IPS-15b (cell line): ENCODE results near the gene LEFTY1.
"Not testable (repeated sequence)": the region's sequence is repeated elsewhere in the genome, so short reads cannot be mapped to it uniquely, and the experiment has no call there.

Experiments used
- H3K27me3 ChIP-seq: one replicate; pipeline ENCODE4 v1.6.1; 2013; ENCODE audit warnings: low read length; ENCODE audit not compliant: control insufficient read depth, insufficient read depth
- H3K36me3 ChIP-seq: one replicate; pipeline ENCODE4 v1.6.1; 2013; ENCODE audit warnings: low read length; ENCODE audit not compliant: control insufficient read depth, insufficient read depth
- H3K4me1 ChIP-seq: one replicate; pipeline ENCODE4 v1.6.1; 2013; ENCODE audit warnings: mild to moderate bottlenecking, low read length; ENCODE audit not compliant: control insufficient read depth, insufficient read depth
- H3K4me3 ChIP-seq: one replicate; pipeline ENCODE4 v1.5.1; 2013; ENCODE audit warnings: low read depth, low read length
- H3K9ac ChIP-seq: one replicate; pipeline ENCODE4 v1.6.1; 2013; ENCODE audit warnings: low read depth, mild to moderate bottlenecking, low read length
- H3K9me3 ChIP-seq: one replicate; pipeline ENCODE4 v1.6.1; 2013; ENCODE audit warnings: mild to moderate bottlenecking, low read length; ENCODE audit not compliant: control insufficient read depth, insufficient read depth

Gene LEFTY1

GRCh38 chr1:225896494-225896893 lies 7.5 kb upstream of the LEFTY1 start:
- Histone ChIP-seq H3K4me3 (no peak overlapping the region), H3K9me3 (no peaks in the 10 kb centered on the region), H3K36me3 (no peaks in the 10 kb centered on the region), H3K4me1 (peaks cover 20% of the 10 kb centered on the region), H3K27me3 (no peaks in the 10 kb centered on the region), H3K9ac (no peak overlapping the region)

- no peaks in the 10 kb centered on the region for H3K27me3 ChIP-seq
- H3K4me1 ChIP-seq: peaks cover 22% of the 10 kb centered on the region
- H3K9me3 ChIP-seq: no peaks in the 10 kb centered on the region
- H3K36me3 ChIP-seq: no peaks in the 10 kb centered on the region
- no peak overlapping the region for H3K9ac ChIP-seq
- H3K4me3 ChIP-seq: no peak overlapping the region
These were observed 3.4 kb upstream of the LEFTY1 start for GRCh38 chr1:225892307-225892706.

DNA sequence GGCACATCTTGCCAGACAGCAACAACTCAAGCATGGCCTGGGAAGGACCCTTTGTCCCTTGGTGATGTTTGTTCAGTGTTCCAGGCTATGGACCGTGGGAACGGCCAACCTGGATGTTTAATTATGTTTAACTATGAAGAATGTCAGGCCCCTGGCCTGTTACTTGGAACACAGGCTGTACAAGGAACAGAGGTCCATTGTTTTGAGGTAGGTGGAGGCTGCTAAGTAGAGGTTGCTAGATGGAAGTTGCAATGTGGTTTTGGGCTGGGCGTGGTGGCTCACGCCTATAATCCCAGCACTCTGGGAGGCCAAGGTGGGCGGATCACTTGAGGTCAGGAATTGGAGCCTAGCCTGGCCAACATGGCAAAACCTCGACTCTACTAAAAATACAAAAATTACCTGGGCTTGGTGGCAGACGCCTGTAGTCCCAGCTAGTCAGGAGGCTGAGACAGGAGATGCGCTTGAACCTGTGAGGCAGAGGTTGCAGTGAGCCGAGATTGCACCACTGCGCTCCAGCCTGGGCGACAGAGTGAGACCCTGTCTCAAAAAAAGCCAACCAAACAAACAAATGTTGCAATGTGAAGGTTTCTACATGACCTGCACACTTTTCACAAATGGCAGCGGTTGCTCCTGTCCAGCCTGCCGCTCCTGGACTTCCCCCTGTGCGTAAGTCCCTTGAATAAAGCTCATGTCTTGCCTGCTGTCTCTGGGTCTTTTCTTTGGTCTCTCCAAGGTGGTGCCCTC lies 2.5 kb upstream of the LEFTY1 start:
- H3K36me3 ChIP-seq: no peaks in the 10 kb centered on the region
- H3K27me3 ChIP-seq: no peaks in the 10 kb centered on the region
- peaks cover 20% of the 10 kb centered on the region for H3K4me1 ChIP-seq
- no peak overlapping the region for H3K9ac ChIP-seq
- H3K4me3 ChIP-seq: no peak overlapping the region
- no peaks in the 10 kb centered on the region for H3K9me3 ChIP-seq

- Histone ChIP-seq H3K9ac (peak overlapping the region; percentile 12), H3K36me3 (no peaks in the 10 kb centered on the region), H3K4me3 (no peak overlapping the region), H3K27me3 (no peaks in the 10 kb centered on the region), H3K4me1 (peaks cover 20% of the 10 kb centered on the region), H3K9me3 (no peaks in the 10 kb centered on the region)
These were observed 1.6 kb upstream of the LEFTY1 start for GRCh38 chr1:225890346-225891228.

- Histone ChIP-seq H3K36me3 (no peaks in the 10 kb centered on the region), H3K4me3 (no peak overlapping the region), H3K9me3 (no peaks in the 10 kb centered on the region), H3K9ac (no peak overlapping the region), H3K27me3 (no peaks in the 10 kb centered on the region), H3K4me1 (peaks cover 20% of the 10 kb centered on the region)
These were observed 797 bp upstream of the LEFTY1 start for GRCh38 chr1:225889743-225890142.

DNA sequence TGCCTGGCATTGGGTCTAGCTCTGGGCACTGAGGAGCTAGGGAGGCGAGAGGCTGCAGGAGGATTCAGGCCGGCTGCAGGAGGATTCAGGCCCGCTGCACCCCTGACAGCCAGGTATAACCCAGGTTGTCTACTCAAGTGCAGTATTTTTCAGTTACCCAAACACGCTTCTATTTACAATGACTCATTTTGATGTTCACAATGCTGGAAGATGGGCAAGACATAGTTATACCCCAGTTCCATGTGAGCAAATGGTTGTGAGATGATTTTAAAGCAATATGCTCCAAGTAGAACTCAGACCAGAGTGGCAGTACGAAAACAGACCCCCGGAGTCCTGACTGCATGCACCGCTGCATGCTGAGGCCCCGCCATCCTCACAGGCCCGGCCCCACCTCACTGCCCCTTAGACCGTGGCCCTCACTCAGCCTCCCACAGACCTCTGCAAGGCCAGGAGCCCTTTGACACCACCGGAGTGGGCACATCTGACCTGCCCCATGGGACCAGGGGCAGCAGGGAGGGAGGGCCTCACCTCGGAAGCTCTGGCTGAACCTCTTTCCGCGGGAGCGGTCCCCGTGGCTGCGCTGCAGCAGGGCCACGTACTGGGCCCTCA lies 553 bp downstream of the LEFTY1 start:
- Histone ChIP-seq H3K4me1 (peaks cover 20% of the 10 kb centered on the region), H3K4me3 (peak overlapping the region; percentile 23), H3K9ac (peak overlapping the region; percentile 60), H3K27me3 (no peaks in the 10 kb centered on the region), H3K36me3 (no peaks in the 10 kb centered on the region), H3K9me3 (no peaks in the 10 kb centered on the region)

GRCh38 chr1:225887554-225888288 lies 1.2 kb downstream of the LEFTY1 start:
- Histone ChIP-seq H3K4me1 (peaks cover 20% of the 10 kb centered on the region), H3K4me3 (peak overlapping the region; percentile 23)
- H3K36me3 ChIP-seq, H3K9me3 ChIP-seq, H3K27me3 ChIP-seq, H3K9ac ChIP-seq: not testable (repeated sequence)

DNA sequence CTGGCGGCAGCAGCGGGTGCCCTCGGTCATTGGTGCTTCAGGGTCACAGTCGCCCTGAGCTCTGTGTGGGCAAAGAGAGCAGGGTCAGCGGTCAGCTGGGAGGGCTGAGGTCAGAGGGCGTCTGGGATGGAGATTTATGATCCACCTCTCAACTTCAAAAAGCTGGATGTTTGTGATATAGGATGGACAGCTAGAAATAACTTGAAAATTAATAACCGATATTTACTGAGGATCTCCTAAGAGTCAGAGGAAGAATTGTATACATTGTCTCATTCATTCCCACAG lies 2.0 kb downstream of the LEFTY1 start:
- no peaks in the 10 kb centered on the region for H3K27me3 ChIP-seq

GRCh38 chr1:225886159-225887029 lies 2.6 kb downstream of the LEFTY1 start:
- peaks cover 21% of the 10 kb centered on the region for H3K4me1 ChIP-seq
- H3K36me3 ChIP-seq: no peaks in the 10 kb centered on the region
- H3K4me3 ChIP-seq: no peak overlapping the region
- no peaks in the 10 kb centered on the region for H3K9me3 ChIP-seq
- no peak overlapping the region for H3K9ac ChIP-seq
- H3K27me3 ChIP-seq: no peaks in the 10 kb centered on the region

More for the DNA sequence above, 2.0 kb downstream of the LEFTY1 start:
- Histone ChIP-seq H3K9me3 (no peaks in the 10 kb centered on the region), H3K4me3 (peak overlapping the region; percentile 8), H3K36me3 (no peaks in the 10 kb centered on the region), H3K4me1 (peaks cover 20% of the 10 kb centered on the region), H3K9ac (no peak overlapping the region)

DNA sequence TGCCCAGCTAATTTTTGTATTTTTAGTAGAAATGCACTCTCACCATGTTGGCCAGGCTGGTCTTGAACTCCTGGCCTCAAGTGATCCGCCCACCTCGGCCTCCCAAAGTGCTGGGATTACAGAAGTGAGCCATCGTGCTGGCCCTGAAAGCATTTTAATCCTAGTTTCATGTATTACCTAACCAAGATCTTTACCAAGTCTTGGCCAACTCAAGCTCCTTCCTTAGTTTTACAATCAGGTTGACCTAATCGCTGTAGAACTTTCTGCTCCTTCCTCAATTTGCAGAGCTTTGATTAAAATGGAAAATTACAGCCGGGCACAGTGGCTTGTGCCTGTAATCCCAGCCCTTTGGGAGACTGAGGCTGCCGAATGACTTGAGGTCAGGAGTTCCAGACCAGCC lies 3.6 kb downstream of the LEFTY1 start:
- H3K27me3 ChIP-seq: no peaks in the 10 kb centered on the region
- H3K9ac ChIP-seq: no peak overlapping the region
- peaks cover 21% of the 10 kb centered on the region for H3K4me1 ChIP-seq
- no peaks in the 10 kb centered on the region for H3K36me3 ChIP-seq
- H3K4me3 ChIP-seq: no peak overlapping the region
- H3K9me3 ChIP-seq: no peaks in the 10 kb centered on the region
